HFFc6 (cell line): ENCODE data around the gene TNIP1. TPM values are rescaled to one million over a fixed set of nuclear protein-coding genes. Genes with fewer than 3 reads are reported as not detected.

Experiments
- DNase-seq: peaks from one replicate; pipeline ENCODE4 v3.0.0-alpha.2; 2018
- H3K27ac Mint-ChIP-seq: 2 replicates; pipeline ENCODE4 v1.8.0; 2020; ENCODE audit warnings: mild to moderate bottlenecking, mixed read lengths
- H3K27me3 Mint-ChIP-seq: 2 replicates; pipeline ENCODE4 v1.8.0; 2021; ENCODE audit warnings: mild to moderate bottlenecking, moderate library complexity, mixed read lengths; ENCODE audit not compliant: insufficient read depth
- H3K36me3 Mint-ChIP-seq: 2 replicates; pipeline ENCODE4 v1.8.0; 2021; ENCODE audit warnings: low read depth, mixed read lengths
- H3K4me1 Mint-ChIP-seq: 2 replicates; pipeline ENCODE4 v1.8.0; 2020; ENCODE audit warnings: low read depth, mixed read lengths
- H3K4me3 Mint-ChIP-seq: 2 replicates; pipeline ENCODE4 v1.8.0; 2020; ENCODE audit warnings: mild to moderate bottlenecking, moderate library complexity, mixed read lengths
- H3K9me3 Mint-ChIP-seq: 2 replicates; pipeline ENCODE4 v1.8.0; 2020; ENCODE audit warnings: mild to moderate bottlenecking, mixed read lengths
- CTCF ChIP-seq: fragments of 200-600 bp; sonication (generic); IDR thresholded peaks from 2 replicates; pipeline ENCODE4 v1.5.0; 2021; ENCODE audit warnings: antibody characterized with exemption, mild to moderate bottlenecking
- total RNA-seq, 6 experiments: library from RNA; stranded (reverse); fragmentation: NEBNext Ultra II Directional; extraction: Animal tissue kit (Norgen Biotek cat#: 25700); gene quantifications; 2 replicates in 1 of 6; 3 replicates in 5 of 6; pipeline ENCODE4 v1.2.3, GENCODE V29; 2021

TNIP1 gene
- total RNA-seq, 6 experiments from 2014 or later = 81.5 to 105 (median 89.5) TPM

DNA sequence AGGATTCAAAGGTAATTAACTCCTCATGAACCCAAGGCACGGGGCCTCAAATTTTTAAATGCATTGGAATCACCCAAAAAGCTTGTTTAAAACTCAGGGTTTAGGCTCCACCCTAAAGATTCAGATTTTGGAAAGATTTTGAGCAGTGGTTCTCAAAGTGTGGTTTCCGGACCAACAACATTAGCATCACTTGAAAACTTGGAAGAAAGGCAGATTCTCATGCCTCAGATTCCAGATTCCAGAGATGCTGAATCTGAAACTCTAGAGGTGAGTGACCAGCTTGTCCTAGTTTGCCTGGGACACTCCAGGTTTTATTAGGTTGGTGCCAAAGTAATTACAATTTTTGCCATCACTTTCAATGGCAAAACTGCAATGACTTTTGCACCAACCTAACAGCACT lies 24.7 kb upstream of the TNIP1 start:
- peak overlapping the region; percentile 21; the same call in 1 of the 2 replicates for H3K27ac Mint-ChIP-seq
- H3K9me3 Mint-ChIP-seq = no peaks in the 10 kb centered on the region
- no peak for TF ChIP-seq CTCF
- peaks cover 17% of the 10 kb centered on the region for H3K27me3 Mint-ChIP-seq
- DNase-seq = no peak
- no peak overlapping the region for H3K4me3 Mint-ChIP-seq
- peaks cover 61% of the 10 kb centered on the region for H3K36me3 Mint-ChIP-seq
- H3K4me1 Mint-ChIP-seq = peaks cover 23% of the 10 kb centered on the region

DNA sequence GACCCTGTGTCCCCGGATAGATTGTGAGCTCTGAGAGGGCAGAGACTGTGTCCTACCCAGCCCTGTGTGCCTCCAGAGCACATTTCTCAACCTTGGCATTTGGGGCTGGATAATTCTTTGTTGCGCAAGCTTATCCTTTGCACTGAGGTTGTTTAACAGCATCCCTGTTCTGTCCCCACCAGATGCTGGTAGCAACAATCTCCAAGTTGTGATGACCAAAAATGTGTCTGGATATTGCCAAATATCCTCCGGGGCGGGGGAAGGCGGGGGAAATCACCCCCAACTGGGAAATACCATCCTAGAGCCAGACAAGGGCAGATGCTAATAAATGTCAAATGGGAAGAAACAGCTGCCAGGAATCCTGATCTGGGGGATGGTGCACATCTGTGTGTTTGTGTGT lies 24.0 kb upstream of the TNIP1 start:
- Mint-ChIP-seq H3K27me3 (peaks cover 17% of the 10 kb centered on the region), H3K4me1 (peaks cover 29% of the 10 kb centered on the region), H3K9me3 (no peaks in the 10 kb centered on the region), H3K4me3 (no peak overlapping the region; the same call in 1 of the 2 replicates), H3K27ac (peak overlapping the region; percentile 15), H3K36me3 (peaks cover 67% of the 10 kb centered on the region)
- no peak for DNase-seq
- TF ChIP-seq CTCF = no peak

DNA sequence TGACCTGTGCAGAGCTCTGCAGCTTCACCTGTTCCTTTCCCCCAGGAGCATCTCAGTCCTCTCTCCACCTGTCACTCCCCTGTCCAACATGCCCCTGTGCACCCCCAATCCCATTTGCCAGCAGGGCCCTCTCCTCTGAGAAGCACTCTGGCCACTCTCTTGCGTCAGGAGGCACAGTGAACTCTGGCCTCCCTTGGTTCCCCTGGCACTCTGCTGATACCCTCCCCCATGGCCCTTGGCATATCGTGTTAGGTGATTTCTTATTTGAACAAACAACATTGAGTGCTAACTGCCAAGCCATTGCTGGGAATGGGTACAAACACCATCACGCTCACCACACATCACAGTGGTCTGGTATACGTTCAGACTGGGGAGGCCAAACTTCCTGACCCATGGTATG lies 20.9 kb upstream of the TNIP1 start:
- Mint-ChIP-seq H3K4me1 (peaks cover 37% of the 10 kb centered on the region), H3K27me3 (peaks cover 12% of the 10 kb centered on the region), H3K4me3 (no peak overlapping the region), H3K36me3 (peaks cover 69% of the 10 kb centered on the region), H3K27ac (peak overlapping the region; percentile 3; the same call in 1 of the 2 replicates), H3K9me3 (no peaks in the 10 kb centered on the region)
- no peak for DNase-seq
- TF ChIP-seq CTCF = no peak

- Mint-ChIP-seq H3K4me1 (peaks cover 43% of the 10 kb centered on the region), H3K27ac (no peak overlapping the region; the same call in 1 of the 2 replicates), H3K36me3 (peaks cover 63% of the 10 kb centered on the region), H3K27me3 (peaks cover 8% of the 10 kb centered on the region), H3K4me3 (no peak overlapping the region), H3K9me3 (no peaks in the 10 kb centered on the region)
- TF ChIP-seq CTCF = no peak
- DNase-seq = no peak
Measured at GRCh38 chr5:151101151-151101550, 20.3 kb upstream of the TNIP1 start.

DNA sequence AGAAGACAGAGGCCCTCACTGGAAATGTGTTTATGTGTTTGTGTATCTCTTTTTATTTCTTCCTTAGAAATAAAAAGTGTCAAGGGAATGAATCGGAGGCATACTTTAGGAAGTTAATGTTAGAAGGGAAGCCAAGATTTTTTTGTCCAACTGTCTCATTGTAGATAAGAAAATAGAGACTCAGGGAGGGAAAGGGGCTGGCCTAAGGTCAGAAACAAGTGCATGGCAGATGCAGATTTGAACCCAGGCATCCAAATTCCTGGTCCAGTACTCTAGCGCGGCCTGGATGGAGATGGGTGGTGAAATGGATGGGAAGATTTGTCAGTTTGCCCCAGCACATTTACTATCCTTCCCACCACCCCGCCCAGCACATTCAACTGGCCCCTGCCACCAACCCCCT lies 19.8 kb upstream of the TNIP1 start:
- no peak for DNase-seq
- Mint-ChIP-seq H3K4me1 (peaks cover 48% of the 10 kb centered on the region), H3K9me3 (no peaks in the 10 kb centered on the region), H3K27me3 (peaks cover 12% of the 10 kb centered on the region), H3K27ac (no peak overlapping the region), H3K4me3 (no peak overlapping the region), H3K36me3 (peaks cover 60% of the 10 kb centered on the region)
- TF ChIP-seq CTCF = no peak

GRCh38 chr5:151098768-151099121 lies 17.9 kb upstream of the TNIP1 start:
- H3K4me1 Mint-ChIP-seq = peaks cover 57% of the 10 kb centered on the region
- no peak for DNase-seq
- H3K9me3 Mint-ChIP-seq = no peaks in the 10 kb centered on the region

More at GRCh38 chr5:151098768-151099121, 17.9 kb upstream of the TNIP1 start:
- Mint-ChIP-seq H3K27ac (peak overlapping the region; percentile 6; the same call in 1 of the 2 replicates), H3K27me3 (peaks cover 15% of the 10 kb centered on the region), H3K36me3 (peaks cover 49% of the 10 kb centered on the region), H3K4me3 (no peak overlapping the region)
- TF ChIP-seq CTCF = no peak
